GM11168 (cell line): ENCODE measurements around the gene PNLIPRP2.

Experiments
- in situ Hi-C: fragments of 300-500 bp; cut with MboI; formaldehyde crosslinking; loops from one replicate; pipeline ENCODE4 v1.12.0; 2022; ENCODE audit warnings: low sequenced_read_pairs; ENCODE audit not compliant: unreplicated experiment

The PNLIPRP2 gene

DNA sequence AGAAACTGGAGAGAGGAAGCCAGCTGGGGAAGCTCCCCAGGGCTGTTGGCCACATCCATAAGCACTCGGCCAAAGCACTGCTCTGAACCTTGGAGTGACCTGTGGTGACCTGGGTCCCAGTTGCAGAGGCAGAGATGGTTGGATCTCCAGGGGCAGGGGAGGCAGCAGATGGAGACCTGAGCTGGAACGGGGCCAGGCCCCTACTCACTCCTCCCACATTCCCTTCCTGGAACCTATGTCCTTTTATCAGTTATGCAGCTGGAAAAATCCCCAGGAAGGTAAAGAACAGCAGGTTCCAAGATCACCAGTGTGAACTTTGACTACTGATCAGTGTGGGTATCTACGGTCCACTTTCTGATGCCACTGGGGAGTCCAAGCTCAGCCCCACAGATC, 9.6 kb upstream of the PNLIPRP2 start:
- in situ Hi-C loops = no loop called here

DNA sequence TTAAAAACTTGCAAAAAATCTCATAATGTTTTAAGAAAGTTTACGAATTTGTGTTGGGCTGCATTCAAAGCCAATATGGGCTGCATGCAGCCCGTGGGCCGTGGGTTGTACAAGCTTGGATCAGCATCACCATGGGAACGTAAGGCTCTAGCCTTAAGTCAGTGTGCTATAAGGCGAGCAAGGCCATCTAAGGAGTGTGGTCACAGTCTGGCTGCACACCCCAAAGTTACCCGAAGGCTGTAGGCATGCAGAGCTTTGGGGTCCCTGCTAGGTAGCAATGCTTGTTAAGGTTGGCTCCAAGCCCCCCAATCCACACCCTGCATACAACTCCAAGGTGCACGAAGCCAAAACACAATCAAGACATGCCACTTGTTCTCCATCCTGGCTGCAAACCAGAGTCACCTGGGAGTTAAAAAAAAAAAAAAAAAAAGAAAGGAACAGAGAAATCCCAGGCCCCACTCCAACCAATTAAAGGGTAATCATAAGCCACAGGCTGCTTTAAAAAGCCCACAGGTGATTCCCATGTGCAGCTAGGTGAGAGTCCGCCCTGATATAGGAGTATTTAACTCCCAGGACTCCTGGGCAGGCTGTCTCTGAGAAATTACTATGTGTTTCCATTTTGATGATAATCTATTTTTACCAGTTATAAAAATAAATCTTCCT, 8.5 kb upstream of the PNLIPRP2 start:
- in situ Hi-C loops = no loop called here

DNA sequence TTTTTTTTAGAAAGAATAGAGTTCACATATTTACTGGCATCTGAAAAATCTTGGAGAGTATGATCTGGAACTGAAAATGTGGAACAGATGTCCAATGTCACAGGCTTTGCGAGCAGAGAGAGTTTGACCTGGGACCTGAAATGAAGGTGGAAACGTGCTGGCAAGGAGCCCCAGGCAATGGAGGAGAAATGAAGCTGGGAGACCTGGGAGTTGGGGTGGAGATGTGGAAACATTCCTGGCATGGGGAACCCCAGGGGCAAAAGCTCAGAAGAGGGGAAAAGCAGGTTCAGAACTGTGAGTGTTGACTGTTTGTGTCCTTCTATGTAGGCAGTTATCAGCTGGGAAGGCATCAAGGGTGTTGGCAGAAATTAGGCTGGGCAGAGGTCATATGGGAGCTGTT, 7.3 kb upstream of the PNLIPRP2 start:
- in situ Hi-C loops = no loop called here

DNA sequence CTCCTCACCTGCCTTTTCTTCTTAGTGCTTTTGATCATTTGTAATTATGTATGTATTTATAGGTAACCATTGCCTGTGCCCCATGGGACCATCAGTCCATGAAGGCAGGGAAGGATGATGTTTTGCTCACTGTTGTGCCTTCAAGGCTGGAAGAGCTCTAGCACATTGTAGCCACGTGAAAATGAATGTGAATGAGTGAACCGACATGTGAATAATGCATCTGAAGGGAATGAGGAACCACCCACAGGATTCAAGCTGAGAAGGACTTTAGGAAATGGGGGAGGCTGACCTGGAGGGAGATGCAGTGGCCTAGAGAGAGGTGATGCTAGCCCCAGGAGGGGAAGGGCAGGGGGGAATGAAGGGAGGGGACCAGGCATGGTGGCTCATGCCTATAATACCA, 6.0 kb upstream of the PNLIPRP2 start:
- in situ Hi-C loops = no loop called here

DNA sequence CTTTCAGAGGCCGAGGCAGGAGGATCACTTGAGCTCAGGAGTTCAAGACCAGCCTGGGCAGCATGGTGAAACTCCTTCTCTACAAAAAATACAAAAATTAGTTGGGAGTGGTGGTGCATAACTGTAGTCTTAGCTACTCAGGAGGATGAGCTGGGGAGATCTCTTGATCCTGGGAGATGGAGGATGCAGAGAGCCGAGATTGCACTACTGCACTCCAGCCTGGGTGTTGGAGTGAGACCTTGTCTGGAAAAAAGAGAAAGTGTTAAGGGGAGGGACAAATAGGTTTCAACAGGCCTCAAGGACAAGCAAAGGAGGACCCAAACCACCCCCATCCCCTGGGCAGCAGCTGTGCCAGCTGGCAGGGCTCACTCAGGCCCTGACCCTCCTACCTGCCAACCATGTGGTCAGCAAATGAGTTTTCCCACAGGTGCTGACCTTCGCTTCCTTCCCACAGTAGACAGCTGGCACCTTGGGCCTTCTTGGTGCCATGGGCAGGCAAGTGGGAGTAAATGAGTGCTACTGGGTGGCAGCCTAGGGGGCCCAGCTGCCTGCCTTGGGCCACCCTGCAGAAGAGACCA, 5.5 kb upstream of the PNLIPRP2 start:
- in situ Hi-C loops = no loop called here

DNA sequence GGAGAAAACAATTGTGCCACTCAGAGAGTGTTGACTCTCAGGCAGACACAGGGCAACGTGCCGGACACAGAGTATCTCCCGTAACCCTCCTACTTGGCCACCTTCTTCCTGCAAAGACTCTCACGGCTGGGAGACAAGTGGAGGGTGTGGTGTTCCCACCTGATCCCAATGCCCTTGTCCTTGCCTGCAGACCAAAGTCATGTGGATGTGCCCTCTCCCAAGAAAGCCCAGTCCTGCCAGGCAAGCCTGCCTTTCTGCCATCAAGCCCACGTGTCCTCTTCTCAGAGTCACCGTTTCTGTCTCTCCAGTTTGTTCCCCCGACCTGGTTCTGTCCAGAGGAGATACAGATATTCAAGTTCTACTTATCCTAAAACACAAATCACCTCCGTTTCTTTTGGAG, 723 bp downstream of the PNLIPRP2 start:
- in situ Hi-C loops = no loop called here

DNA sequence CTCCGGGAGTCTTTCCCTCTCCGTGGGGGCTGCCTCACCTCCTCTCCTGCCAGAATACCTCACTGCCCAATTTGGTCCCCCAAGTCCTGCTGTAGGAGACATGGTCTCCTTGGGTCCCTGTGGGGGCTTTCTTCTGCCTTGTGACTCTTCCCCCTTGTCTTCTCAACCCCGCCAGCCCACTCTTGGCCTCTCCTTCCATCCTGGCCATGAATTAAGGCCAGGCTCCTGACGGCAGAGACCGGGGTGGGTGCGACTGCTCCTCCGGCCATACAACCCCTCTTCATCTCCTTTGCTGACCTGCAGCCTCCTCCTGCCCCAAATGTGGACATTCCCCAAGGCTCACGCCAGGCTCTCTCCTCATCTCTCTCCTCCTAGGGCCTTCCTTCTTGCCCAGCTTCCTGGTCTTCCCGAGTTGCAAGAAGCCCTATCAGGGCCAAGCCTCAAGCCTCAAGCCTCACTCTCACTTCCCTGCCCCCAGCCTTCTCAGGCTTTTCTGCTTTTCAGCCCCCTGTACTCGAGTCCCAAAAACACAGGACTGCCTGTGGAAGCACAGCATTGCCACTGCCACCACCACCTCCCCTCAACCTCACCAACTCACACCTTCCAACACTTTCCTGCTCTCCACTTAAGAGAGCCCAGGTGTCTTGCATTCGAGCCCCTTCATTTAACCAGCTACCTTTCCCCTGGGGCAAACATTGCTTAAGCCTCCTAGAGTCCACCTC, 1.3 kb downstream of the PNLIPRP2 start:
- in situ Hi-C loops = no loop called here

DNA sequence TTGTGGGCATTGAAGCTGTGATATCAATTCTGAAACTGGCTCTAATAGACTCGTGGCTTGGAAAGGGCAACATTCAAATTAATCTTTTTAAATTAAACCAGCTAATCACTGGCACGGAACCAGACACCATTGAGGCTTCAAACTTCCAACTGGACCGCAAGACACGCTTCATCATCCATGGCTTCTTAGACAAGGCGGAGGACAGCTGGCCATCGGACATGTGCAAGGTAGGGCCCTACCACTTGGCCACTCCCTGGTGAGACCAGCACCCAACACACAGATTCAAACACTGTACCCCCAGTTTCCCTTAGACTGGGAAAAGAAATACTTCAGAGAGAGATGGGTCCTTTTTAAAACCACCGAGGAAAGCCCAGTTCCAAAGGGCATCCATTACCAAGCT, 5.1 kb downstream of the PNLIPRP2 start:
- in situ Hi-C loops = no loop called here

DNA sequence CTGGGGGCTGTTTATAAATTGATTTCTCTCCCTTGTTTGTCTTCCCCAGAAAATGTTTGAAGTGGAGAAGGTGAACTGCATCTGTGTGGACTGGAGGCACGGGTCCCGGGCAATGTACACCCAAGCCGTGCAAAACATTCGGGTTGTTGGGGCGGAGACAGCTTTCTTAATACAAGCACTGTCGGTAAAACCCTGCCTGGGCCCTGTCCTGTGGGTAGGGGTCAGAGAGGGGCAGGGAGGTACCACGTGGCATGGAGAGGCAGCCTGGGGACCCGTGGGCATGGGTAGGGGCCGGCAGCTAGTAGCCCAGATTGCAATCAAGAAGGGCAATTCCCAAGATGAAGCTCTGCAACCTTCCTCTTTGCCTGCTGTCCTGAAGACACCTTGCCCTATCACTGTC, 6.1 kb downstream of the PNLIPRP2 start:
- in situ Hi-C loops = no loop called here

DNA sequence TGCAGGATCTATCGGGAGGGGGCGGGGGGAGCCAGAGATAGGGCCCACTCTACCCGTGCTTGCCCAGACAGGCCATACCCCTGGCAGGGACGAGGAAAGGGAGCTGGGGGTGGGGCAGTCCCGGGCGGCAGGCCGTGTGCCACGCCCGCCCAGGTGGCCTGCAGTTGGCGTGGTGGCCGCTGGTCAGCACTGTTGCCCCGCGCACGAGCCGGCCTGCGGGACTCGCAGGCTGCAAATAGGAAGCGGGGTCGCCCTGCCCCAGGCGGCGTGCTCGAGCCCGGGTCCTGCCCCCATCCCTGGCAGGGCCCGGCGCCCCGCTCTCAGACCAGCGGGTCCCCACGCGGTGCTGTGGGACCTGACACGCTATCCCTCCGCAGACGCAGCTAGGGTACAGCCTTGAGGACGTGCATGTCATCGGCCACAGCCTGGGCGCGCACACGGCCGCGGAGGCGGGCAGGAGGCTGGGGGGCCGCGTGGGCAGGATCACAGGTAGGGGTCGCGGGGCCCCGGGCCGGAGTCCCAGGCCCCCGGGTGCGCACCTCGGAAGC, 6.7 kb downstream of the PNLIPRP2 start:
- in situ Hi-C loops = no loop called here

DNA sequence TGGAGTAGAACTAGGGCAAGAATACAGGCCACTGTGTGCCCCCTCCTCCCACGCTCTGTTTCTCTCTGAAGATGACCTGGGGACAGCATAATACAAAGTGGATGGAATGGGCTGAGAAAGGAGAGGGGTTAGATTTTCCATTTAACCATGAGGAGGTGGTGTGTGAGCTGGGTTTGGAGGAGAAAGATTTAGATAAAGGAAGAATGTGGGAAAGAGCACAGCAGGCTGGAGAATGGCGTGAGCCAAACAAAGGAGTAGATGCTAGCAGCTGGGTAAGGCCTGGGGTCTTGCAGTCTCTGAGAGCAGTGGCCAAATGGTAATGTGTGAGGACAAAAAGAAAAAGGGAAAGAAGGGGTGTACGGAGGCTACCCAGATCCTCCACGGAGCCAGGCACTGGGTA, 8.6 kb downstream of the PNLIPRP2 start:
- in situ Hi-C loops = no loop called here

DNA sequence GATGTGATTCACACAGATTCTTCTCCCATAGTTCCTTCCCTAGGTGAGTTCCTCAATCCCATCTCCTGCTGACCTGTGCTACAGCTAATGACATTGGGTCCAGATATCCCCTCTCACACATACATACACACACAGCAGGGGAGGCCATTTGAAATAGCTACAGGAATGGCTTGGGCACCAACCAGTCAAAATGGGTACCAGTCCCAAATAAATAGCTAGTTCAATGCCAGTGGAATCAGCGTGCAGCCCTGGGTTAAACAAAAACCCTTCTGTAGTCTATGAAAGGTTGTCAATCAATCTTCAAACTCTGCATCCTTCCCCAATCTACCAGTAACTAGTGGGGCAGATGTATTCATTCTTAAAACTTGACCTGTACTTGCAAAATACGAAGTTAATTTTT, 9.3 kb downstream of the PNLIPRP2 start:
- in situ Hi-C loops = no loop called here

DNA sequence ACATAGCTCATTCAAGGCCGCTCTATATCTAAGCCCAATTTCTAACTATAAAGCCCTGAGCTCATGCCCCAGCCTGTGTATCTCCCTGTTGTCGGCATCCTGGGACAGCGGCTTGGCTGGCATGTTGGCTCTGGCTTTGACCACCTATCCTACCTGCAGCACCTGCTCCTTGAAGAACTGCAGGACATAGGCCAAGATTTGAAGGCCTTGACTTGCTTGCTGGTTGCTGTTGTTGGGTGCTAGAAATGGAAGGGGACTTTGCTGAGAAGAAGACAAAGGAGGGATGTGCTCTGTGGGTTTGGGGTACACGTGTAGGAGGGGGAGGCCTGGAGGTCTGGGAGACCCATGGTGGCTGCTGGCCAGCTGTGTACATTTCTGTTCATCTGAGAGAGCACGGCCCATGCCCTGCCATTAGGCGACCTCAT, 11.1 kb downstream of the PNLIPRP2 start:
- in situ Hi-C loops = no loop called here

DNA sequence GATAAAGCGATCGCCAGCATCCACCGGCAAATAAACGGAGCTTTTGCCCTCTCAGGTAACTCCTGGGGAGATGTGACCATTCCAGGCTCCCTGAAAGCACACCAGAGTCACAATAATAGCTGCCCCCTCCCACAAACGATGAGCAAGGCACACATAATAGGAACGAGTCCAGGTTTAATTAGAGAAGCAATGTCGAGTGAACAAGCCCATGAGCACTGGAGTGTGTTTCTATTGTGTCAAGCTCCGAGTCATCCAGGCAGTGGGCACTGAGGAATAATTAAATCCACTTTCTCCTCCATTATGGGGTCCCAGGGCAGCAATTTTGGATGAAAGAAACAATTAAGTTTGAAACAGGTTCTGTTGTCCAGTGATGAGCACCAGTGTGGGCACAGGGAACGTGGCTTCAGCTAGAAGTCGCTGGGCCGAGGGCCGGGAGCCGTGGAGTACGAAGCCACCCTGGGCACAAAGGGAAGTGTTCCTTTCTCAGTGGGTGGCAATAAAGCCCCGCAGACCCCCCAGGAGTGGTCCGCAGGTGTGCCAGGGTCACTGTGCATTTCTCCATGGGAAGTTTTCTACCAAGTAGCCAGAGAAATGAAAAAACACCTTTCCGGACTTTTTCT, 12.0 kb downstream of the PNLIPRP2 start:
- in situ Hi-C loops = no loop called here

DNA sequence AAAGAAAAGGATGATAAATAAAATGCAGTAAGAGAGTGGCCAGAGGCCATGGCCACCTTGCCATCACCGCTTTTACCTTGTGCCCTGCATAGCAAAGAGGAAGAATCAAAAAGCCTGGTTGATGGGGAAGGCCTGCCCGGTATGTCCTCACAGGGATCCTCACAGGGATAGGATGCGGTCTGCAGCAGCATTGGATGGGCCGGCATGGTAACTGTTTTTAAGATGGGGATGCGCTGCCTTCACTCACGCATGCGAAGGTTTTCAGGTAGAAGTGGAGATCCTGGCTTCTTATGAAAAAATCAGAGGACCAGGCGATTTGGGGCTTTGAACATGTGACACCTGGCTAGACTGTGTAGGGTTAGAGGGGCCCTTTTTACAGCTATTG, 12.5 kb downstream of the PNLIPRP2 start:
- in situ Hi-C loops = no loop called here

DNA sequence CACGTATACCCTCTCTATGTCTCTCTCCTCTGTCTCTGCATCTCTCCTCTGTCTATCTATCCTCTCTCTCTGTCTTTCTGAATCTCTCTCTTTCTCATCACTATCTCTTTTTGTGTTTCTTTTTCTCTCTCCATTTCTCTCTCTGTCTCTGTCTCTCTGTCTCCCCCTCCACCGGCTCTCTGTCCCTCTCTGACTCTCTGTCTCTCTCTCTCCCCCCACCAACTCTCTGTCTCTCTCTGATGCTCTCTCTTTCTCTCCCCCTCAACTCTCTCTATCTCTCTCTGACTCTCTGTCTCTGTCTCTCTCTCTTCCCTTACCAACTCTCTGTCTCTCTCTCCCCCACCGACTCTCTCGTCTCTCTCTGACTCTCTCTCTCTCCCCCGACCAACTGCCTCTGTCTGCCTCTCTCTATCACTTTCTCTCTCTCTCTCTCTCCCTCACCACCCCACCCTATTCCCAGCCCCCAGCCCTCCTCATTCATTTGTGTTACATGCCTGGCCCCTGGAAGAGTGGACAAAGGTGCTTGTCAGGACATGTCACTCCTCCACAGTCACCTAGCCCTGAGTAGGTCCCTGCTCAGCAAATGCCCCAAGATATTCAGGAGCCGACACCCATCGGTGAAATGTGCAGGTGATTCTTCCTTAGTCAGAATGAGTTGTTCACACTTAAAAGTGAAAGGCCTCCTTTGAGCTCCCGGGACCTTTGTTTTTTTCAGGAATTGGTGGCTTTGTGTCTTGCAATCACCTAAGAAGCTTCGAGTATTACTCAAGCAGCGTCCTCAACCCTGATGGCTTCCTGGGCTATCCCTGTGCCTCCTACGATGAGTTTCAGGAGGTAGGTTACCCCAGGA, 13.6 kb downstream of the PNLIPRP2 start:
- in situ Hi-C loops = no loop called here

DNA sequence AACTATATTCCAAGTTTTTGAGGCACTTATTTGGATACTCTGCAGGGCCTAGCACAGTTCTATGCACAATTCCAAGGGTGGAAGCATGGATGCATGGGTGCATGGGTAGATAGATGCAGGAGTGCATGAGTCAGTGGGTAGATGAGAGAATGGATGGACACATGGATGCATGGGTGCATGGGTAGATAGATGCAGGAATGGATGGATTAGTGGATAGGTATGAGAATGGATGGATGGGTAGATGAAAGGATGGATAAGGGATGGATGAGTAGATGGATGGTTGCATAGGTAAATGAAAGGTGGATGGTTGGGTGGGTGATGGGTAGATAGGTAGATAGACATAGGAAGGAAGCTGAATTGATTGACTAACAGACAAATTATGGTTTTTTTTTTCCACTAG, 15.6 kb downstream of the PNLIPRP2 start:
- in situ Hi-C loops = no loop called here

DNA sequence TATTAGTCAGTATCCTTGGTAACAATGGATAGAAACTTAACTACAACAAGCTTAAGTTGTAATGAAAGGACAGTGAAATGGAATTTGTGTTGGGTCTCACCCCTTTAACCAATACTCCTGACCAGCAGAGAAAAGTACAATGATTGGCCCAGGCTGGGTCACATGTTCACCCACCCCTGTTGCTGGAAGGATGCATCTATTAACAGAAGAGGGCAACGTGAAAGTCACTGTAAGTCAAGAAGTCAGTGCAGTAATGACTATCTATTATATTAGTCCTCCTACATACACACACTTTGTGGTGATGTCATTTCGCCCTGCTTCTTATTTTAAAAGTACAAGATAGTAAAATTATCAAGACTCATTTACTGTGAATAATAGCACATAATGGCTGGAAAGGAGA, 16.2 kb downstream of the PNLIPRP2 start:
- in situ Hi-C loops = no loop called here

DNA sequence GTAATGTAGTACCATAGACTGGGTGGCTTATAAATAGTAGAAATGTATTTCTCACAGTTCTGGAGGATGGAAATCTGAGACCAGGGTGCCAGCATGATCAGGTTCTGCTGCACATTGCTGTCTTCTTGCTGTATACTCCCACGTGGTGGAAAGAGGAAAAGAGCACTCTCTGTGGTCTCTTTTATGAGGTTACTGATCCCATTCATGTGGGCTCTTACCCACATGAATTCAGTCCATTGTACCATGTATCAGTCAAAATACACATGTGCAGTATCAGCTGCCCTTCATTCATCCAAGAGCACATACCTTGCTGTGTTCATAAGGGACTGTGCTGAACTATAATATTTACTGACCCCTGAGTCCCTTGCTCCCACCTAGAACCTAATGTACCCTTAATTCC, 17.1 kb downstream of the PNLIPRP2 start:
- in situ Hi-C loops = no loop called here

DNA sequence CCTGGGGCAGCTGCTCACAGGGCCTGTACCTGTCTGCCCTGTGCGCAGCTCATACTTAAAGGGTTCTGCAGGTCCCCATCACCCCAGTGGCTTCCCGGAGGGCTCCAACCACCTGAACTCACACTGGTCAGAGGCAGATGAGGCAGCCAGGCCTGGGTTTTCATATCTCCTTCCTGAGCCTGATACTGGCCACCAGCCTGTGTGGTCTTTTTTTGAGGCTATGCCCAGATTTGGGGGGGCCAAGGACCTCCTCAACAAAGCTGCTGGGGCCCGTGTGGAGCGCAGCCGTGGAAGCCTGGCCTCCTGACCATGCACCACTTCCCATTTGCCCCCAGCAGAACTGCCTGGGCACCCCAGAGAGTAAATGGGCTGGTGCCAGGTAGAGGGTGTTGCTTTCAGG, 25.7 kb downstream of the PNLIPRP2 start:
- in situ Hi-C loops = no loop called here
